WTC11 (cell line): ENCODE data around the gene IL1RAPL1. TPM values are rescaled to one million over a fixed set of nuclear protein-coding genes. Genes with fewer than 3 reads are reported as not detected.

Experiments
- ATAC-seq: fragments of 200-7000 bp; cut with Tn5 transposase; 2 replicates; pipeline ENCODE4 v1.10.0; 2021; ENCODE audit warnings: mild to moderate bottlenecking, moderate library complexity
- CTCF ChIA-PET: fragments of 300-600 bp; sonication (Branson Sonifier 250); formaldehyde crosslinking; loops from one replicate; lab custom pipeline; 2021; ENCODE audit warnings: antibody characterized with exemption; lab: Charles Lee
- POLR2A ChIA-PET: fragments of 350-600 bp; sonication (Branson Sonifier 250); formaldehyde crosslinking; loops from one replicate; lab custom pipeline; 2021; ENCODE audit warnings: antibody characterized with exemption; lab: Charles Lee
- DNase-seq: peaks from one replicate; pipeline ENCODE4 v3.0.0; 2021; ENCODE audit warnings: low spot score
- H3K27ac Mint-ChIP-seq: 2 replicates; pipeline ENCODE4 v1.8.0; 2021; ENCODE audit warnings: mixed read lengths
- H3K27me3 Mint-ChIP-seq: 2 replicates; pipeline ENCODE4 v1.8.0; 2021; ENCODE audit warnings: low read depth, mild to moderate bottlenecking, moderate library complexity, mixed read lengths
- H3K36me3 Mint-ChIP-seq: 2 replicates; pipeline ENCODE4 v1.8.0; 2021; ENCODE audit warnings: mixed read lengths
- H3K4me1 Mint-ChIP-seq: 2 replicates; pipeline ENCODE4 v1.8.0; 2022; ENCODE audit warnings: mixed read lengths
- H3K4me3 Mint-ChIP-seq: 2 replicates; pipeline ENCODE4 v1.8.0; 2021; ENCODE audit warnings: mild to moderate bottlenecking, moderate library complexity, mixed read lengths
- H3K9me3 Mint-ChIP-seq: 2 replicates; pipeline ENCODE4 v1.8.0; 2021; ENCODE audit warnings: mixed read lengths
- CREM ChIP-seq: sonication (generic); formaldehyde crosslinking; IDR thresholded peaks from 2 replicates; pipeline ENCODE4 v1.8.1; 2022; ENCODE audit warnings: mild to moderate bottlenecking, missing genetic modification reagents, moderate library complexity
- FOXJ3 ChIP-seq: sonication (generic); formaldehyde crosslinking; IDR thresholded peaks from 2 replicates; pipeline ENCODE4 v1.9.0; 2021; ENCODE audit warnings: missing genetic modification reagents, mild to moderate bottlenecking, borderline replicate concordance
- FOXK1 ChIP-seq: sonication (generic); formaldehyde crosslinking; IDR thresholded peaks from 2 replicates; pipeline ENCODE4 v1.8.0; 2022; ENCODE audit warnings: mild to moderate bottlenecking, moderate library complexity, missing genetic modification reagents
- NR3C1 ChIP-seq: sonication (generic); formaldehyde crosslinking; conservative IDR thresholded peaks from 2 replicates; pipeline ENCODE4 v1.8.1; 2023; ENCODE audit warnings: low read depth, mild to moderate bottlenecking, missing genetic modification reagents
- SP1 ChIP-seq: sonication (generic); formaldehyde crosslinking; conservative IDR thresholded peaks from 2 replicates; pipeline ENCODE4 v1.8.1; 2022; ENCODE audit warnings: missing genetic modification reagents
- TP53 ChIP-seq: sonication (generic); formaldehyde crosslinking; IDR thresholded peaks from 2 replicates; pipeline ENCODE4 v1.8.1; 2023; ENCODE audit warnings: mild to moderate bottlenecking, missing genetic modification reagents
- ZBTB21 ChIP-seq: sonication (generic); formaldehyde crosslinking; IDR thresholded peaks from 2 replicates; pipeline ENCODE4 v1.8.1; 2023; ENCODE audit warnings: mild to moderate bottlenecking, missing genetic modification reagents, borderline replicate concordance
- ZNF263 ChIP-seq: sonication (generic); formaldehyde crosslinking; IDR thresholded peaks from 2 replicates; pipeline ENCODE4 v1.8.1; 2022; ENCODE audit warnings: low read depth, mild to moderate bottlenecking, moderate library complexity, missing genetic modification reagents
- ZNF396 ChIP-seq: fragments of 250-450 bp; sonication (Bioruptor Pico); IDR thresholded peaks from 2 replicates; pipeline ENCODE4 v1.8.0; 2021; ENCODE audit warnings: mild to moderate bottlenecking, moderate library complexity, borderline replicate concordance
- ZNF671 ChIP-seq: fragments of 250-450 bp; sonication (Bioruptor Pico); IDR thresholded peaks from 2 replicates; pipeline ENCODE4 v1.8.0; 2021; ENCODE audit warnings: mild to moderate bottlenecking
- total RNA-seq: library from RNA; stranded (reverse); gene quantifications from 3 replicates; pipeline ENCODE4 v1.2.3, GENCODE V29; 2021
- TF ChIP-seq, protein P1 (sequence below): fragments of 250-450 bp; sonication (Bioruptor Pico); IDR thresholded peaks from 2 replicates; pipeline ENCODE4 v1.9.0; 2021; ENCODE audit warnings: mild to moderate bottlenecking
- TF ChIP-seq, protein P2 (sequence below): sonication (generic); formaldehyde crosslinking; IDR thresholded peaks from 2 replicates; pipeline ENCODE4 v1.8.0; 2022; ENCODE audit warnings: mild to moderate bottlenecking, missing genetic modification reagents
- TF ChIP-seq, protein P3 (sequence below): sonication (generic); formaldehyde crosslinking; IDR thresholded peaks from 2 replicates; pipeline ENCODE4 v1.8.1; 2022; ENCODE audit warnings: low read depth, mild to moderate bottlenecking, moderate library complexity, missing genetic modification reagents, borderline replicate concordance
- TF ChIP-seq, protein P4 (sequence below): sonication (generic); formaldehyde crosslinking; IDR thresholded peaks from 2 replicates; pipeline ENCODE4 v1.8.1; 2023; ENCODE audit warnings: mild to moderate bottlenecking, missing genetic modification reagents, borderline replicate concordance
- TF ChIP-seq, protein P5 (sequence below): sonication (generic); formaldehyde crosslinking; IDR thresholded peaks from 2 replicates; pipeline ENCODE4 v1.8.0; 2023; ENCODE audit warnings: mild to moderate bottlenecking, missing genetic modification reagents

IL1RAPL1 gene
- total RNA-seq, 1 experiment from 2014 or later, result 0.13 TPM

DNA sequence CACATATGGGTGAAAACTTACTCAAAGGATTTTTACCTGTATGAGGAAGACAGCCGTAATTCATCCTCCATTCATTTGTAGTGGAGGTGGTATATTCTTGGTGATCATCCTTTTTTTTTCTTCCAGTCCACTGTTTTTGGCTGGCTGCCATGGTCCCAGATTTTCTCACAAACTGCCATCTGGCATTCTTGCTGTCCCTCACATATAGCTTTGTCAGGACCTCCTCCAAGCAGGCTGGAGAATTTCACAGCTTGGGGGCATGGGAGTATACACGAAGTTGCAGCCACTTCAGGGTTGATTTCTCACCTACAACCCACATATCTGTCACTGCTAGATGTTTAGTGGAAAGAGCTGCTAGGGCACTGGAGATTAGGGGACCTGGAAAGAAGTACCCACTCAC is 401.0 kb downstream of the IL1RAPL1 start (continued):
- TF ChIP-seq NR3C1 (CRISPR knock-in tag) (no peak), ZNF671 (CRISPR knock-in tag) (no peak), SP1 (CRISPR knock-in tag) (no peak), ZNF396 (no peak), TP53 (CRISPR knock-in tag) (no peak)
- TF ChIP-seq, protein P1, sequence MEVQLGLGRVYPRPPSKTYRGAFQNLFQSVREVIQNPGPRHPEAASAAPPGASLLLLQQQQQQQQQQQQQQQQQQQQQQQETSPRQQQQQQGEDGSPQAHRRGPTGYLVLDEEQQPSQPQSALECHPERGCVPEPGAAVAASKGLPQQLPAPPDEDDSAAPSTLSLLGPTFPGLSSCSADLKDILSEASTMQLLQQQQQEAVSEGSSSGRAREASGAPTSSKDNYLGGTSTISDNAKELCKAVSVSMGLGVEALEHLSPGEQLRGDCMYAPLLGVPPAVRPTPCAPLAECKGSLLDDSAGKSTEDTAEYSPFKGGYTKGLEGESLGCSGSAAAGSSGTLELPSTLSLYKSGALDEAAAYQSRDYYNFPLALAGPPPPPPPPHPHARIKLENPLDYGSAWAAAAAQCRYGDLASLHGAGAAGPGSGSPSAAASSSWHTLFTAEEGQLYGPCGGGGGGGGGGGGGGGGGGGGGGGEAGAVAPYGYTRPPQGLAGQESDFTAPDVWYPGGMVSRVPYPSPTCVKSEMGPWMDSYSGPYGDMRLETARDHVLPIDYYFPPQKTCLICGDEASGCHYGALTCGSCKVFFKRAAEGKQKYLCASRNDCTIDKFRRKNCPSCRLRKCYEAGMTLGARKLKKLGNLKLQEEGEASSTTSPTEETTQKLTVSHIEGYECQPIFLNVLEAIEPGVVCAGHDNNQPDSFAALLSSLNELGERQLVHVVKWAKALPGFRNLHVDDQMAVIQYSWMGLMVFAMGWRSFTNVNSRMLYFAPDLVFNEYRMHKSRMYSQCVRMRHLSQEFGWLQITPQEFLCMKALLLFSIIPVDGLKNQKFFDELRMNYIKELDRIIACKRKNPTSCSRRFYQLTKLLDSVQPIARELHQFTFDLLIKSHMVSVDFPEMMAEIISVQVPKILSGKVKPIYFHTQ (CRISPR knock-in tag), result no peak

DNA sequence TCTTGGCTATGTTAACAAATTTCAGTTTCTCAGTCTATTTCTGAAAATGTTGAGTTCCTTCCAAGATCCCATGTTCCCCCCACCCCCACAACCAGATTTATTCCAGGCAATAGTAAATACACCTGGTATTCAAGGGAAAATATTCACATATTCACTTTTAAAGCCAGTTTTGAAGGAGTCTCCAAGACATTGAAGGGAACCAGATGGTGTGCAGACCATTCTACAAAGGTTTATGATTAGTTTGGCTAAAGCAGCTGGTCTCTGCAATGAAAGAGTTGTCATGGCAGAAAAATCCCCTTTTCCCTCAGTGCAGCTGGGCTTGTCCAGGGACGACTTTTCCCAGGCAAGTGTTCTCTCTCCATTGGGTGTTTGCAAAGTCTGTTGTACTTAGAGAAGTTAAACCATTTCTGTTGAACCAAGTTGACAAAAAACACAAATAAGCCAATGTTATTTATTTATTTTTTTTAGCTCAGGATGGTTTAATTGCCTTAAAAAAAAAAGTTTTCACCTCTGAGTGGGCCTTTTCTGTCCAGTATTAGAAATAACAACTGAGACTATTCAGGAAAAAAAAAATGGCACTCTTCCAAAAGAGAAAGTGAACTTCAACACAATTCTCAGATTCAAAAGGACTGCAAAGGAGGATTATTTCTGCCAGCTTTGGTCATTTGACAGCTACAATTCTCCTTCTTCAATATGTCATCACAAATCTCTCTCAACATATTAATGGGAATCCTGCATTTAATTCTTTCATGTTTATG is 410.6 kb downstream of the IL1RAPL1 start:
- H3K36me3 Mint-ChIP-seq, result no peaks in the 10 kb centered on the region
- TF ChIP-seq FOXJ3 (CRISPR knock-in tag) (no peak), CREM (CRISPR knock-in tag) (no peak)
- TF ChIP-seq, all 79 proteins: peak for 0
- no peak for ATAC-seq
- Mint-ChIP-seq H3K4me3 (no peak overlapping the region), H3K9me3 (no peaks in the 10 kb centered on the region), H3K27me3 (no peaks in the 10 kb centered on the region; the same call in 1 of the 2 replicates), H3K27ac (no peak overlapping the region), H3K4me1 (peaks cover 9% of the 10 kb centered on the region)
- ChIA-PET CTCF (no interaction called here), POLR2A (no interaction called here)
- DNase-seq, result no peak

DNA sequence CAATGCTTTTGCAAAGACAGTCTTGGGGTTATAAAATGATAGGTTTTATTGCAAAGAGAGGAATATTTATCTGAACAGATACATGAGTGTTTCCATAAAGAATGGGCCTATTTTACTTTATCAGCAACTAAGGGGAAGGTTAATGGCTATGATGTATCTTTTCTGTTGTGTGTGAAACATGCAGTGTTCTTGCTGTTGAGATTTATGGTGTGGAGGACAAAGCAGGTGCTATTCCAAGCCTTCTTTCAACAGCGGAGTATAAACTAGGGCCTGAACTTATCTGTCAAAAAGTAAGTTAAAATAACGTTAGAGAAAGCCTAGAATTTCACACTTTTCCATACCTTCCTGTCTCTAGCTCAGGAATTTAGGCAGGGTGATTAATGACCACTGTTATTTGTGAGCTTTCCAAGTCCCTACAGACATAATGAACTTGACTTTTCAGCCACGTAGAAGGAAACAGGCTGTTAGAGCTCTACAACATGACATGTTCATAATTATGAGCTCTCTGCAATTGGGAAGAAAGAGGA is 411.4 kb downstream of the IL1RAPL1 start:
- ATAC-seq (no peak), DNase-seq (no peak)
- Mint-ChIP-seq H3K27me3 (no peaks in the 10 kb centered on the region; the same call in 1 of the 2 replicates), H3K4me3 (no peak overlapping the region), H3K27ac (no peak overlapping the region), H3K9me3 (no peaks in the 10 kb centered on the region), H3K36me3 (no peaks in the 10 kb centered on the region), H3K4me1 (peaks cover 9% of the 10 kb centered on the region)
- ChIA-PET CTCF (no interaction called here), POLR2A (no interaction called here)
- TF ChIP-seq, protein P2, sequence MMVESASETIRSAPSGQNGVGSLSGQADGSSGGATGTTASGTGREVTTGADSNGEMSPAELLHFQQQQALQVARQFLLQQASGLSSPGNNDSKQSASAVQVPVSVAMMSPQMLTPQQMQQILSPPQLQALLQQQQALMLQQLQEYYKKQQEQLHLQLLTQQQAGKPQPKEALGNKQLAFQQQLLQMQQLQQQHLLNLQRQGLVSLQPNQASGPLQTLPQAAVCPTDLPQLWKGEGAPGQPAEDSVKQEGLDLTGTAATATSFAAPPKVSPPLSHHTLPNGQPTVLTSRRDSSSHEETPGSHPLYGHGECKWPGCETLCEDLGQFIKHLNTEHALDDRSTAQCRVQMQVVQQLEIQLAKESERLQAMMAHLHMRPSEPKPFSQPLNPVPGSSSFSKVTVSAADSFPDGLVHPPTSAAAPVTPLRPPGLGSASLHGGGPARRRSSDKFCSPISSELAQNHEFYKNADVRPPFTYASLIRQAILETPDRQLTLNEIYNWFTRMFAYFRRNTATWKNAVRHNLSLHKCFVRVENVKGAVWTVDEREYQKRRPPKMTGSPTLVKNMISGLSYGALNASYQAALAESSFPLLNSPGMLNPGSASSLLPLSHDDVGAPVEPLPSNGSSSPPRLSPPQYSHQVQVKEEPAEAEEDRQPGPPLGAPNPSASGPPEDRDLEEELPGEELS (CRISPR knock-in tag), result no peak
- TF ChIP-seq TP53 (CRISPR knock-in tag) (no peak), ZNF263 (CRISPR knock-in tag) (no peak), ZBTB21 (CRISPR knock-in tag) (no peak), FOXK1 (CRISPR knock-in tag) (no peak), NR3C1 (CRISPR knock-in tag) (no peak)
- TF ChIP-seq, protein P3, sequence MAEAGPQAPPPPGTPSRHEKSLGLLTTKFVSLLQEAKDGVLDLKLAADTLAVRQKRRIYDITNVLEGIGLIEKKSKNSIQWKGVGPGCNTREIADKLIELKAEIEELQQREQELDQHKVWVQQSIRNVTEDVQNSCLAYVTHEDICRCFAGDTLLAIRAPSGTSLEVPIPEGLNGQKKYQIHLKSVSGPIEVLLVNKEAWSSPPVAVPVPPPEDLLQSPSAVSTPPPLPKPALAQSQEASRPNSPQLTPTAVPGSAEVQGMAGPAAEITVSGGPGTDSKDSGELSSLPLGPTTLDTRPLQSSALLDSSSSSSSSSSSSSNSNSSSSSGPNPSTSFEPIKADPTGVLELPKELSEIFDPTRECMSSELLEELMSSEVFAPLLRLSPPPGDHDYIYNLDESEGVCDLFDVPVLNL, result no peak
- TF ChIP-seq, protein P4, sequence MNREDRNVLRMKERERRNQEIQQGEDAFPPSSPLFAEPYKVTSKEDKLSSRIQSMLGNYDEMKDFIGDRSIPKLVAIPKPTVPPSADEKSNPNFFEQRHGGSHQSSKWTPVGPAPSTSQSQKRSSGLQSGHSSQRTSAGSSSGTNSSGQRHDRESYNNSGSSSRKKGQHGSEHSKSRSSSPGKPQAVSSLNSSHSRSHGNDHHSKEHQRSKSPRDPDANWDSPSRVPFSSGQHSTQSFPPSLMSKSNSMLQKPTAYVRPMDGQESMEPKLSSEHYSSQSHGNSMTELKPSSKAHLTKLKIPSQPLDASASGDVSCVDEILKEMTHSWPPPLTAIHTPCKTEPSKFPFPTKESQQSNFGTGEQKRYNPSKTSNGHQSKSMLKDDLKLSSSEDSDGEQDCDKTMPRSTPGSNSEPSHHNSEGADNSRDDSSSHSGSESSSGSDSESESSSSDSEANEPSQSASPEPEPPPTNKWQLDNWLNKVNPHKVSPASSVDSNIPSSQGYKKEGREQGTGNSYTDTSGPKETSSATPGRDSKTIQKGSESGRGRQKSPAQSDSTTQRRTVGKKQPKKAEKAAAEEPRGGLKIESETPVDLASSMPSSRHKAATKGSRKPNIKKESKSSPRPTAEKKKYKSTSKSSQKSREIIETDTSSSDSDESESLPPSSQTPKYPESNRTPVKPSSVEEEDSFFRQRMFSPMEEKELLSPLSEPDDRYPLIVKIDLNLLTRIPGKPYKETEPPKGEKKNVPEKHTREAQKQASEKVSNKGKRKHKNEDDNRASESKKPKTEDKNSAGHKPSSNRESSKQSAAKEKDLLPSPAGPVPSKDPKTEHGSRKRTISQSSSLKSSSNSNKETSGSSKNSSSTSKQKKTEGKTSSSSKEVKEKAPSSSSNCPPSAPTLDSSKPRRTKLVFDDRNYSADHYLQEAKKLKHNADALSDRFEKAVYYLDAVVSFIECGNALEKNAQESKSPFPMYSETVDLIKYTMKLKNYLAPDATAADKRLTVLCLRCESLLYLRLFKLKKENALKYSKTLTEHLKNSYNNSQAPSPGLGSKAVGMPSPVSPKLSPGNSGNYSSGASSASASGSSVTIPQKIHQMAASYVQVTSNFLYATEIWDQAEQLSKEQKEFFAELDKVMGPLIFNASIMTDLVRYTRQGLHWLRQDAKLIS, result no peak
- TF ChIP-seq, protein P5, sequence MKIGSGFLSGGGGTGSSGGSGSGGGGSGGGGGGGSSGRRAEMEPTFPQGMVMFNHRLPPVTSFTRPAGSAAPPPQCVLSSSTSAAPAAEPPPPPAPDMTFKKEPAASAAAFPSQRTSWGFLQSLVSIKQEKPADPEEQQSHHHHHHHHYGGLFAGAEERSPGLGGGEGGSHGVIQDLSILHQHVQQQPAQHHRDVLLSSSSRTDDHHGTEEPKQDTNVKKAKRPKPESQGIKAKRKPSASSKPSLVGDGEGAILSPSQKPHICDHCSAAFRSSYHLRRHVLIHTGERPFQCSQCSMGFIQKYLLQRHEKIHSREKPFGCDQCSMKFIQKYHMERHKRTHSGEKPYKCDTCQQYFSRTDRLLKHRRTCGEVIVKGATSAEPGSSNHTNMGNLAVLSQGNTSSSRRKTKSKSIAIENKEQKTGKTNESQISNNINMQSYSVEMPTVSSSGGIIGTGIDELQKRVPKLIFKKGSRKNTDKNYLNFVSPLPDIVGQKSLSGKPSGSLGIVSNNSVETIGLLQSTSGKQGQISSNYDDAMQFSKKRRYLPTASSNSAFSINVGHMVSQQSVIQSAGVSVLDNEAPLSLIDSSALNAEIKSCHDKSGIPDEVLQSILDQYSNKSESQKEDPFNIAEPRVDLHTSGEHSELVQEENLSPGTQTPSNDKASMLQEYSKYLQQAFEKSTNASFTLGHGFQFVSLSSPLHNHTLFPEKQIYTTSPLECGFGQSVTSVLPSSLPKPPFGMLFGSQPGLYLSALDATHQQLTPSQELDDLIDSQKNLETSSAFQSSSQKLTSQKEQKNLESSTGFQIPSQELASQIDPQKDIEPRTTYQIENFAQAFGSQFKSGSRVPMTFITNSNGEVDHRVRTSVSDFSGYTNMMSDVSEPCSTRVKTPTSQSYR (CRISPR knock-in tag), result no peak
